CD14-positive monocyte (primary cell): ENCODE measurements around the gene BLNK. TPM values are rescaled to one million over a fixed set of nuclear protein-coding genes. Genes with fewer than 3 reads are reported as not detected.

Experiments used
- DNase-seq, 3 donors: peaks; one replicate each; pipeline ENCODE4 v3.0.0-alpha.2; 2011 to 2022
- H2AFZ ChIP-seq: 2 replicates; pipeline ENCODE4 v1.6.0; 2012; ENCODE audit warnings: mild to moderate bottlenecking, low read depth, low read length, inconsistent platforms; ENCODE audit not compliant: insufficient read depth, poor library complexity, severe bottlenecking
- H3K27ac ChIP-seq, 2 donors: 1 replicate in 1 of 2; 2 replicates in 1 of 2; pipeline ENCODE4 v1.5.1; 2012 to 2013; ENCODE audit warnings: low read length in 2 of 2, control low read depth in 1 of 2, inconsistent platforms in 1 of 2, low read depth in 1 of 2, mild to moderate bottlenecking in 1 of 2
- H3K27me3 ChIP-seq, 2 donors: one replicate each; pipeline versions ENCODE4 v1.6.0 to v1.6.1; 2011 to 2013; ENCODE audit warnings: low read length in 2 of 2; ENCODE audit not compliant: control insufficient read depth in 2 of 2, insufficient read depth in 2 of 2
- H3K36me3 ChIP-seq, 2 donors: replicated peaks in 1 of 2; 1 replicate in 1 of 2; 2 replicates in 1 of 2; pipeline versions ENCODE4 v1.5.1 to v1.6.1; 2012 to 2013; ENCODE audit warnings: low read length in 2 of 2, control low read depth in 1 of 2, inconsistent platforms in 1 of 2, mild to moderate bottlenecking in 1 of 2; ENCODE audit not compliant: insufficient read depth in 2 of 2, control insufficient read depth in 1 of 2
- H3K4me1 ChIP-seq, 2 donors: 1 replicate in 1 of 2; 2 replicates in 1 of 2; pipeline versions ENCODE4 v1.5.1 to v1.6.1; 2012 to 2013; ENCODE audit warnings: low read length in 2 of 2, control low read depth in 1 of 2, inconsistent platforms in 1 of 2, mild to moderate bottlenecking in 1 of 2, moderate library complexity in 1 of 2; ENCODE audit not compliant: insufficient read depth in 2 of 2, control insufficient read depth in 1 of 2
- H3K4me2 ChIP-seq: replicated peaks from 2 replicates; pipeline ENCODE3; 2012; ENCODE audit warnings: low read length, moderate library complexity, mild to moderate bottlenecking; ENCODE audit not compliant: poor library complexity, severe bottlenecking; ENCODE audit errors: extremely low read depth
- H3K4me3 ChIP-seq, 3 experiments: fragments of 200-600 bp in 1 of 3; sonication (generic) in 1 of 3; replicated peaks in 1 of 3; 1 replicate in 2 of 3; 2 replicates in 1 of 3; pipeline ENCODE4 v1.5.1; 2011 to 2013; ENCODE audit warnings: low read length in 3 of 3, mild to moderate bottlenecking in 3 of 3, control low read depth in 2 of 3, low read depth in 2 of 3, inconsistent platforms in 1 of 3, moderate library complexity in 1 of 3
- H3K79me2 ChIP-seq: 2 replicates; pipeline ENCODE4 v1.6.0; 2012; ENCODE audit warnings: mild to moderate bottlenecking, control low read depth, inconsistent platforms, low read length, moderate library complexity; ENCODE audit not compliant: insufficient read depth
- H3K9ac ChIP-seq: 2 replicates; pipeline ENCODE4 v1.6.0; 2017; ENCODE audit warnings: low read length, mild to moderate bottlenecking; ENCODE audit not compliant: insufficient read depth, poor library complexity, severe bottlenecking
- H3K9me3 ChIP-seq, 2 donors: replicated peaks in 1 of 2; 1 replicate in 1 of 2; 2 replicates in 1 of 2; pipeline versions ENCODE4 v1.5.1 to v1.6.1; 2012 to 2013; ENCODE audit warnings: low read length in 2 of 2, control low read depth in 1 of 2; ENCODE audit not compliant: control insufficient read depth in 1 of 2, insufficient read depth in 1 of 2
- H4K20me1 ChIP-seq: 2 replicates; pipeline ENCODE4 v1.6.0; 2012; ENCODE audit warnings: mild to moderate bottlenecking, low read length, control low read depth, moderate library complexity; ENCODE audit not compliant: insufficient read depth
- H3K27ac Mint-ChIP-seq, 7 donors: one replicate each; pipeline ENCODE4 v1.8.0; 2020; ENCODE audit warnings: mild to moderate bottlenecking in 7 of 7, mixed read lengths in 7 of 7, moderate library complexity in 6 of 7, inconsistent platforms in 2 of 7
- H3K27me3 Mint-ChIP-seq, 3 donors: one replicate each; pipeline ENCODE4 v1.8.0; 2021 to 2022; ENCODE audit warnings: low read depth in 3 of 3, mild to moderate bottlenecking in 3 of 3, mixed read lengths in 3 of 3, moderate library complexity in 3 of 3, inconsistent platforms in 1 of 3
- H3K36me3 Mint-ChIP-seq, 2 donors: one replicate each; pipeline ENCODE4 v1.8.0; 2020; ENCODE audit warnings: mixed read lengths in 2 of 2, inconsistent platforms in 1 of 2, mild to moderate bottlenecking in 1 of 2
- H3K4me1 Mint-ChIP-seq: one replicate; pipeline ENCODE4 v1.8.0; 2020; ENCODE audit warnings: mild to moderate bottlenecking, mixed read lengths
- H3K4me3 Mint-ChIP-seq, 2 donors: one replicate each; pipeline ENCODE4 v1.8.0; 2020; ENCODE audit warnings: mild to moderate bottlenecking in 2 of 2, mixed read lengths in 2 of 2, moderate library complexity in 1 of 2
- H3K9me3 Mint-ChIP-seq, 7 donors: one replicate each; pipeline ENCODE4 v1.8.0; 2020 to 2022; ENCODE audit warnings: mixed read lengths in 7 of 7, mild to moderate bottlenecking in 6 of 7, moderate library complexity in 6 of 7, inconsistent platforms in 2 of 7
- CTCF ChIP-seq: fragments of 200-600 bp; IDR thresholded peaks from one replicate; pipeline ENCODE4 v1.8.0; 2022; ENCODE audit warnings: antibody characterized with exemption, mild to moderate bottlenecking
- WGBS: methylation state at CpG from one replicate; pipeline ENCODE4 v1.1.5; 2013; ENCODE audit warnings: missing lambda C conversion rate; ENCODE audit not compliant: insufficient coverage; 5-methylcytosine and 5-hydroxymethylcytosine counted together
- intact Hi-C, 2 donors: fragments of 100-400 bp; cut with micrococcal nuclease; formaldehyde crosslinking; loops; one replicate each; pipeline versions ENCODE4 v1.15.0 to v1.15.1; 2023
- polyA plus RNA-seq, 3 donors: library from polyadenylated mRNA; depleted of rRNA in 1 of 3; unstranded in 2 of 3; stranded (reverse) in 1 of 3; fragments of 300-500 nt in 2 of 3; fragments of >200 nt in 1 of 3; fragmentation: Illumina TruSeq in 2 of 3; gene quantifications; 1 replicate in 2 of 3; 2 replicates in 1 of 3; pipeline ENCODE4 v1.2.3, GENCODE V29; 2012 to 2021

The BLNK gene
- polyA plus RNA-seq, 3 donors: 1.4 to 1.9 (median 1.5) TPM

GRCh38 chr10:96317067-96317833 is 45.9 kb upstream of the BLNK start:
- Histone ChIP-seq H3K4me2 (no peak overlapping the region), H3K4me3 (no peak overlapping the region), H3K36me3 (no peaks in the 10 kb centered on the region), H3K4me1 (peaks cover 0 to 5% of the 10 kb centered on the region in 2 donors), H3K27ac (no peak overlapping the region), H4K20me1 (no peaks in the 10 kb centered on the region), H3K27me3 (no peaks in the 10 kb centered on the region), H2AFZ (no peak overlapping the region), H3K9ac (no peak overlapping the region), H3K79me2 (no peaks in the 10 kb centered on the region), H3K9me3 (no peaks in the 10 kb centered on the region)
- H3K36me3 Mint-ChIP-seq: no peaks in the 10 kb centered on the region
- H3K27ac Mint-ChIP-seq: no peak overlapping the region
- intact Hi-C loops: no loop called here
- no peak for TF ChIP-seq CTCF
- peaks cover 0 to 1% (median 0%) of the 10 kb centered on the region in 3 donors for H3K27me3 Mint-ChIP-seq
- 20% methylated on average over 1 of the region's 4 CpGs for WGBS
- H3K4me1 Mint-ChIP-seq: peaks cover 9% of the 10 kb centered on the region
- no peak overlapping the region for H3K4me3 Mint-ChIP-seq
- no peaks in the 10 kb centered on the region for H3K9me3 Mint-ChIP-seq
- DNase-seq: no peak

GRCh38 chr10:96313344-96313743 is 42.0 kb upstream of the BLNK start:
- H3K4me3 ChIP-seq: no peak overlapping the region
- H3K4me2 ChIP-seq: no peak overlapping the region
- H3K9me3 Mint-ChIP-seq: no peaks in the 10 kb centered on the region
- no peak overlapping the region for H3K9ac ChIP-seq
- H3K4me3 Mint-ChIP-seq: no peak overlapping the region
- peaks cover 26% of the 10 kb centered on the region for H3K4me1 Mint-ChIP-seq
- TF ChIP-seq CTCF: no peak
- no peak for DNase-seq
- H3K79me2 ChIP-seq: no peaks in the 10 kb centered on the region
- H3K27me3 ChIP-seq: no peaks in the 10 kb centered on the region
- no peak overlapping the region for H2AFZ ChIP-seq
- H3K27me3 Mint-ChIP-seq: no peaks in the 10 kb centered on the region
- no peaks in the 10 kb centered on the region for H3K36me3 ChIP-seq
- no peaks in the 10 kb centered on the region for H3K9me3 ChIP-seq
- H3K27ac ChIP-seq: no peak overlapping the region
- H3K36me3 Mint-ChIP-seq: no peaks in the 10 kb centered on the region
- no peaks in the 10 kb centered on the region for H4K20me1 ChIP-seq
- intact Hi-C loops: no loop called here
- WGBS: 100% methylated on average over 1 of the region's 2 CpGs
- no peak overlapping the region for H3K27ac Mint-ChIP-seq
- H3K4me1 ChIP-seq: peaks cover 0 to 5% of the 10 kb centered on the region in 2 donors
